Measurements from ENCODE around the gene MRTFB.

The MRTFB gene

GRCh38 chr16:14314116-14314515 is 243.0 kb downstream of the MRTFB start:
- no peak for DNase-seq

- DNase-seq, result no peak
These were observed 244.7 kb downstream of the MRTFB start for GRCh38 chr16:14315683-14316320.
